ENCODE results near the gene SLC16A10. TPM values are rescaled to one million over a fixed set of nuclear protein-coding genes. Genes with fewer than 3 reads are reported as not detected.

Gene SLC16A10
- total RNA-seq, 6 donors from 2014 or later: 8.7 to 94.4 (median 18.9) TPM

DNA sequence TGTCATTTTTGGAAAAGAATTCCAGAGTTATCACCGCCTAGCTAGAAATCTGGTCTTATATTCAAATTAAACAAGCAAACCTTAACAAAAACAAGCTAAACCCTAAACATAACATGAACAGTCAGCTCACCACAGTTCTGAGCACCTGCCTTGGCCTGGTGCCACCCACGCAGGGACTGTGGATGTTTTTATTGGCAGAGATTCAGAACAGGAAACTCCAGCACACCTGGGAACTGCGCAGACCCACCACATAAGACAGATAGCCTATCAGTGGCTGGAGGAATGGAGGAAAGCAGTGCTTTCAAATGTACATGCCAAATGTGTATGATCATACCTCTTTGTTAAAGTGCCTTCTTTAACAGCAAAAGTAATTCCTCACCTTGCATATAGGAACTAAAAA lies 8.9 kb downstream of the SLC16A10 start:
- ATAC-seq (ENCODE audit: low FRiP score in 2 of 2): peak; percentile 34 to 72
- peak in 1 of 2 donors; percentile 51 for DNase-seq
- TF ChIP-seq, protein P1, sequence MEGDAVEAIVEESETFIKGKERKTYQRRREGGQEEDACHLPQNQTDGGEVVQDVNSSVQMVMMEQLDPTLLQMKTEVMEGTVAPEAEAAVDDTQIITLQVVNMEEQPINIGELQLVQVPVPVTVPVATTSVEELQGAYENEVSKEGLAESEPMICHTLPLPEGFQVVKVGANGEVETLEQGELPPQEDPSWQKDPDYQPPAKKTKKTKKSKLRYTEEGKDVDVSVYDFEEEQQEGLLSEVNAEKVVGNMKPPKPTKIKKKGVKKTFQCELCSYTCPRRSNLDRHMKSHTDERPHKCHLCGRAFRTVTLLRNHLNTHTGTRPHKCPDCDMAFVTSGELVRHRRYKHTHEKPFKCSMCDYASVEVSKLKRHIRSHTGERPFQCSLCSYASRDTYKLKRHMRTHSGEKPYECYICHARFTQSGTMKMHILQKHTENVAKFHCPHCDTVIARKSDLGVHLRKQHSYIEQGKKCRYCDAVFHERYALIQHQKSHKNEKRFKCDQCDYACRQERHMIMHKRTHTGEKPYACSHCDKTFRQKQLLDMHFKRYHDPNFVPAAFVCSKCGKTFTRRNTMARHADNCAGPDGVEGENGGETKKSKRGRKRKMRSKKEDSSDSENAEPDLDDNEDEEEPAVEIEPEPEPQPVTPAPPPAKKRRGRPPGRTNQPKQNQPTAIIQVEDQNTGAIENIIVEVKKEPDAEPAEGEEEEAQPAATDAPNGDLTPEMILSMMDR (IDR thresholded peaks at IDR 0.05): no peak
- TF ChIP-seq POLR2A (IDR thresholded peaks at IDR 0.05) (no peak), POLR2AphosphoS5 (IDR thresholded peaks at IDR 0.05) (no peak), EP300 (IDR thresholded peaks at IDR 0.05) (no peak)
- Histone ChIP-seq H3K27me3 (no peaks in the 10 kb centered on the region), H3K27ac (no peak overlapping the region), H3K36me3 (no peaks in the 10 kb centered on the region), H3K4me3 (no peak overlapping the region), H3K4me1 (peaks cover 0 to 7% (median 0%) of the 10 kb centered on the region in 4 donors), H3K9me3 (no peaks in the 10 kb centered on the region)
- 40 to 47% methylated on average over 3 of the region's 3 CpGs for WGBS, 2 donors

- TF ChIP-seq EP300 (IDR thresholded peaks at IDR 0.05) (no peak), POLR2AphosphoS5 (IDR thresholded peaks at IDR 0.05) (no peak), POLR2A (IDR thresholded peaks at IDR 0.05) (no peak)
- TF ChIP-seq, protein P1 (IDR thresholded peaks at IDR 0.05): no peak
- H3K27me3 ChIP-seq: no peaks in the 10 kb centered on the region
- WGBS, 2 donors: 27 to 48% methylated on average over 2 of the region's 2 CpGs
- DNase-seq (no peak), ATAC-seq (ENCODE audit: low FRiP score in 2 of 2) (no peak)
- H3K27ac ChIP-seq: no peak overlapping the region
- peaks cover 0 to 7% (median 0%) of the 10 kb centered on the region in 4 donors for H3K4me1 ChIP-seq
- H3K36me3 ChIP-seq: no peaks in the 10 kb centered on the region
- H3K9me3 ChIP-seq: no peaks in the 10 kb centered on the region
- no peak overlapping the region for H3K4me3 ChIP-seq
These were observed 11.3 kb downstream of the SLC16A10 start for GRCh38 chr6:111098597-111098996.

DNA sequence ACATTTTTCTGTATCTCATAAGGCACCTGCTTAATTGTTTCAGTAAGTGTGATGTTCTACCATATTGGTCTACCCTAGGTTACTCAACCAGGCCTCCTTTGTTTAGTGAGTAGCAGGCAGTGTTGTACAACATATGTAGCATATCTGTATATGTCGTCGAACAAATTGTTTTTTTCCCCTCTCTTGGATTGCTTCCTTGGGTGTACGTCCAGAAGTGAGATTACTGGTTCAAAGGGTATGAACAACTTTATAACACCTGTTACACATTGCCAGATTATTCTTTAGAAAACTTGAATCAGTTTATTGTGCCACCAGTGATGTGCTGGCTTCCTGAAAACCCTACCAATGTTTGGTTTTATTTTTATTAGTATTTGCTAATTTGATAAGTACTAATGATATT lies 14.7 kb downstream of the SLC16A10 start:
- DNase-seq: no peak
- WGBS, 2 donors: 90 to 98% methylated on average over 3 of the region's 3 CpGs
- Histone ChIP-seq H3K4me1 (peaks cover 0 to 6% (median 0%) of the 10 kb centered on the region in 4 donors), H3K36me3 (no peaks in the 10 kb centered on the region), H3K27me3 (no peaks in the 10 kb centered on the region), H3K27ac (no peak overlapping the region), H3K9me3 (no peaks in the 10 kb centered on the region), H3K4me3 (no peak overlapping the region)
- ATAC-seq (ENCODE audit: low FRiP score in 2 of 2): no peak
- TF ChIP-seq POLR2AphosphoS5 (IDR thresholded peaks at IDR 0.05) (no peak), EP300 (IDR thresholded peaks at IDR 0.05) (no peak), POLR2A (IDR thresholded peaks at IDR 0.05) (no peak)
- TF ChIP-seq, protein P1 (IDR thresholded peaks at IDR 0.05): no peak

GRCh38 chr6:111105578-111105977 lies 18.3 kb downstream of the SLC16A10 start:
- Histone ChIP-seq H3K27me3 (no peaks in the 10 kb centered on the region), H3K9me3 (peaks cover 0 to 9% (median 0%) of the 10 kb centered on the region in 4 donors), H3K36me3 (no peaks in the 10 kb centered on the region), H3K27ac (no peak overlapping the region), H3K4me1 (peaks cover 0 to 6% (median 0%) of the 10 kb centered on the region in 4 donors), H3K4me3 (no peak overlapping the region)
- TF ChIP-seq, protein P1 (IDR thresholded peaks at IDR 0.05): peak in 1 of 6 experiments; percentile 7
- peak in 1 of 4 donors; percentile 18 for TF ChIP-seq POLR2A (IDR thresholded peaks at IDR 0.05)
- peak in 1 of 2 donors; percentile 55 for TF ChIP-seq POLR2AphosphoS5 (IDR thresholded peaks at IDR 0.05)
- peak in 1 of 4 donors; percentile 50 for TF ChIP-seq EP300 (IDR thresholded peaks at IDR 0.05)
- DNase-seq: peak; percentile 87 to 91
- ATAC-seq (ENCODE audit: low FRiP score in 2 of 2): peak; percentile 66 to 68
- 33 to 41% methylated on average over 5 of the region's 5 CpGs for WGBS, 2 donors

DNA sequence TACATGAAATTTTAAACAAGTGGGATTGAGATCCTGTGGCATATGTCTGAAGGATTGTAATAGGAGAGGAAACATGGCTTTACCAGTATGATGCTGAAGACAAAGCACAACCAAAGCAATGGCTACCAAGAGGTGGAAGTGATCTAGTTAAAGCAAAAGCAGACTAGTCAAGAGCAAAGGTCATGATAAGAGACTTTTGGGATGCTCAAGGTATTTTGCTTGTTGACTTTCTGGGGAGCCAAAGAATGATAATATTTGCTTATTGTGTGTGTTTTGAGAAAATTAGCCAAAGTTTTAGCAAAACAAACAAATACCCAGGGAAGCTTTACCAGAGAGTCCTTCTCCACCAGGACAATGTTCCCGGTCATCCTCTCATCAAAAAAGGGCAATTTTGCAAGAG lies 20.3 kb downstream of the SLC16A10 start:
- ATAC-seq (ENCODE audit: low FRiP score in 2 of 2): no peak
- no peaks in the 10 kb centered on the region for H3K36me3 ChIP-seq
- H3K27ac ChIP-seq: no peak overlapping the region
- H3K9me3 ChIP-seq: peaks cover 0 to 9% (median 0%) of the 10 kb centered on the region in 4 donors
- no peak overlapping the region for H3K4me3 ChIP-seq
- peaks cover 0 to 6% (median 0%) of the 10 kb centered on the region in 4 donors for H3K4me1 ChIP-seq
- TF ChIP-seq POLR2AphosphoS5 (IDR thresholded peaks at IDR 0.05) (no peak), POLR2A (IDR thresholded peaks at IDR 0.05) (no peak), EP300 (IDR thresholded peaks at IDR 0.05) (no peak)
- TF ChIP-seq, protein P1 (IDR thresholded peaks at IDR 0.05): no peak
- no peak for DNase-seq
- WGBS, 2 donors: 95 to 97% methylated on average over 1 of the region's 1 CpG
- H3K27me3 ChIP-seq: no peaks in the 10 kb centered on the region

Data from upper lobe of left lung (tissue), 6 donors.